Omental fat pad (tissue), 4 donors: ENCODE data around the gene HABP2. TPM values are rescaled to one million over a fixed set of nuclear protein-coding genes. Genes with fewer than 3 reads are reported as not detected.

ENCODE experiments used
- ATAC-seq: fragments of 150-250 bp; one replicate; pipeline ENCODE4 v1.9.1; 2016; ENCODE audit warnings: mild to moderate bottlenecking, moderate library complexity; ENCODE audit not compliant: low FRiP score
- DNase-seq: peaks from one replicate; pipeline ENCODE4 v3.0.0-alpha.2; 2019; ENCODE audit warnings: low spot score
- total RNA-seq, 4 donors: library from RNA; depleted of rRNA; stranded (reverse); fragments of >200 nt; gene quantifications; one replicate each; pipeline ENCODE4 v1.1.0, GENCODE V29; 2016
- TF ChIP-seq, protein P1 (sequence below), 3 donors: fragments of 450-650 bp; IDR thresholded peaks; one replicate each; pipeline ENCODE4 v1.5.1; 2016 to 2017; ENCODE audit warnings: antibody characterized with exemption in 3 of 3, mild to moderate bottlenecking in 3 of 3, moderate library complexity in 2 of 3

Gene HABP2
- total RNA-seq, 4 donors from 2014 or later, result not detected

DNA sequence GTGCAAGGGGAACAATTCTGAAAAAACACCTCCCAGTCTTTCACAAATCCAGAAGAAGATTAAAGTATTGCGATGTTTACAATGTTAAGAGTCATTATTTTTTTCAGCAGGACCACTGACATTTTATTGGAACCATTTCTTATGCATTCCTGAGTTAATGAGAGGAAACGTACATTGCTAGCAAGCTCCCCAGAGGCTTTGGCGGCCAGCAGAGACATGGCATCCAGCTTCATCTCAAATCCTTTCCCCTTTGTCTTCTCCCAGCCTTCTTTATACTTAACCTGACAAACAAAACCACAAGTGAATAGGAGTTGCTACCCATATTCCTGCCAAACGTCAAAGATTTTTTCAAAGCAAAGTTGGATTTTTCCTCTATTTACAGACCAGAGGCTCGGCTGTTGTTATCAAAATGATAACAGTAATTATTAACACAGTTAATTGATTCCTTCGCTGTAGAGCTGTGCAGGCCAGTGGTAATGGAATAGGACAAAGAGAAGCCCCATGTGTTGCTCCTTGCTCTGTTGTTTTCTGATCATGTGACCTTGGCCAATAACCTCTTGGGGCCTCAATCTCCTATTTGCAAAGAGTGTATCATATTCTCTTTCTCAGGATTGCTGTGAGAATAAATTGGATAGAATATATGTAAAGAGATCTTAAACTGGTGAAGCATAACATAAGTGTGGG, 79.0 kb downstream of the HABP2 start:
- DNase-seq, result no peak
- no peak for ATAC-seq
- TF ChIP-seq, protein P1, sequence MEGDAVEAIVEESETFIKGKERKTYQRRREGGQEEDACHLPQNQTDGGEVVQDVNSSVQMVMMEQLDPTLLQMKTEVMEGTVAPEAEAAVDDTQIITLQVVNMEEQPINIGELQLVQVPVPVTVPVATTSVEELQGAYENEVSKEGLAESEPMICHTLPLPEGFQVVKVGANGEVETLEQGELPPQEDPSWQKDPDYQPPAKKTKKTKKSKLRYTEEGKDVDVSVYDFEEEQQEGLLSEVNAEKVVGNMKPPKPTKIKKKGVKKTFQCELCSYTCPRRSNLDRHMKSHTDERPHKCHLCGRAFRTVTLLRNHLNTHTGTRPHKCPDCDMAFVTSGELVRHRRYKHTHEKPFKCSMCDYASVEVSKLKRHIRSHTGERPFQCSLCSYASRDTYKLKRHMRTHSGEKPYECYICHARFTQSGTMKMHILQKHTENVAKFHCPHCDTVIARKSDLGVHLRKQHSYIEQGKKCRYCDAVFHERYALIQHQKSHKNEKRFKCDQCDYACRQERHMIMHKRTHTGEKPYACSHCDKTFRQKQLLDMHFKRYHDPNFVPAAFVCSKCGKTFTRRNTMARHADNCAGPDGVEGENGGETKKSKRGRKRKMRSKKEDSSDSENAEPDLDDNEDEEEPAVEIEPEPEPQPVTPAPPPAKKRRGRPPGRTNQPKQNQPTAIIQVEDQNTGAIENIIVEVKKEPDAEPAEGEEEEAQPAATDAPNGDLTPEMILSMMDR (IDR thresholded peaks at IDR 0.05), result no peak

Other genes with a start within 250 kb of the HABP2 start
- not detected for gene NRAP, start 111.0 kb downstream of the HABP2 start, total RNA-seq
- gene CASP7, start 126.9 kb downstream of the HABP2 start, total RNA-seq, result 10 to 100 TPM; 18.6 to 34.0 (median 26.3) TPM
- not detected for gene PLEKHS1, start 198.6 kb downstream of the HABP2 start, total RNA-seq